Renal pelvis (tissue), 4 donors: ENCODE measurements around the gene RBPMS2. TPM values are rescaled to one million over a fixed set of nuclear protein-coding genes. Genes with fewer than 3 reads are reported as not detected.

ENCODE experiments used
- DNase-seq: peaks from one replicate; pipeline ENCODE4 v3.0.0-alpha.2; 2013
- polyA plus RNA-seq, 3 donors: library from polyadenylated mRNA; unstranded; fragments of 120-200 nt; gene quantifications; one replicate each; pipeline ENCODE4 v1.2.1, GENCODE V29; 2013; ENCODE audit not compliant: insufficient read length in 3 of 3

Gene RBPMS2
- polyA plus RNA-seq, 3 donors: 11.1 to 13.8 (median 13.2) TPM

DNA sequence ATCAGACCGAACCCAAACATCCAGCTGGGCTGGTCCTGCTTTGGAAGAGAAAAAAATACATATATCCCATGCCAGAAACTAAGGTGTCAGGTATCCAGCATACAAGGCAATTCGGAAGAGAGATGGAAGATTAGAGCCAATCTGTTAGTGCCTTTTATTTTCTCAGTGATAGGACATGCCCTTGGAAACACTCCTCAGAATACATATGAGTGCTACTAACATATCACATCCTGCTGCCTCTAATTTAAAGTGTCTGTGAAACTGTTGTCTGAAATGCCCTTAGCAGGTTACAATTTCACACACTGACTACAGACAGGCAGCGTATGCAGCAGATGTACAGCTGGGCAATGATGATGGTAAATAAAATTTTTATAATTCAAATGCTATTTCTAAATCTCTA is 78.9 kb downstream of the RBPMS2 start:
- no peak for DNase-seq

DNA sequence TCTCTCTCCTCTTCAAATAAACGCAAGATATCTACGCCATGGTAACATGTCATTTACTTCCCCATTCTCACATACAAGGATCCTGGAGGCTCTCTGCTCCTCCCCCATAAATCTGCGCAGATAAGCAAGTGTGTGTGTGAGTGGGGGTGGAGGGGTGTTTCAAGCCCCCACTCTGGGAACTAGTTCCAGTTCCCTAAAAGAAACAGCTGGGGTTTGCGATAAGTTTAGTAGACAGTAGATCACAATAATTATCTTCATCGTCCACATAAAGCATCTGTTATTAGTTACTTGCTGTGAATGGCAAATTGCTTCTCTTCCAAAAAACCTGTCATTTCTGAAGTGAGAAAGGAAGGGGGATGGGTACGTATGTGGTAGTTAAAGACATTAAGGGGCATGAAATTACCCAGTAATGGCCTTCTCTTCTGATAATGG is 79.8 kb downstream of the RBPMS2 start:
- DNase-seq: no peak

DNA sequence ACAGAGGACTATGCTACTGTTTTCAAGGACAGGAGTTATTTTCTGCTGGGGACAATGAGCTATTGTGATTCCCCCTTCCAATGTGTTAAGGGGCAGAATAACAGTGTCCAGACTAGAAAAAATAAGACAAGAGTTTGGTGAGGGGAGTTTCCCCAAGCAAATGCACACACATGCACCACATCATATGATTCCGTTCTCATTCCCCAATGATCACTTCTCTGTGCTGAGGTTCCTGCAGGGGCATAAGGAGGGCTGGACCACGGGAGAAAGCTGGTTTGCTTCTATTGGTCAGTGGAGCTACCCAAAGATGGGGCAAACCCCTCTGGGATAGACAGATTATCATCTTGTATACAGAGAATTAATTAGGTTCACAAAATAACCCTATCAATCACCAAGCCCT is 80.6 kb downstream of the RBPMS2 start:
- DNase-seq: no peak

DNA sequence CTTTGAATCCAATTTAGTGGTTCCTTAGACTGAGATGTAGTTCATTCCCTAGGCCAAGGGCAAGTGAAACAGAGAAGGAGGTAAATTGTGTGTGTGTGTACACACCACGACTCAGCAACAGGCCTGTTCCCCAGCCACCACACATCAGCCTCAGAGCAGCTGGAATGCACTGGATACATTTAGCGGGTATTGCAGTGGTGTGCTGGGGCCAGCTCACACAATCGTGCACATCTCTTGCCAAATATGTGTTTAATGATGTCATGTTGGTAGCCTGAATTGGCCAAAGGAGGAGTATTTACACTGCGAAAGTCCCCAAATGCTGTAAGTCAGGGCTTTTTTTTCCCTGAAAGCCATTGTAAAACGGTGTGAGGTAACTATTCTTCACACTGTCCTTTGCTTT is 82.3 kb downstream of the RBPMS2 start:
- DNase-seq: no peak

DNA sequence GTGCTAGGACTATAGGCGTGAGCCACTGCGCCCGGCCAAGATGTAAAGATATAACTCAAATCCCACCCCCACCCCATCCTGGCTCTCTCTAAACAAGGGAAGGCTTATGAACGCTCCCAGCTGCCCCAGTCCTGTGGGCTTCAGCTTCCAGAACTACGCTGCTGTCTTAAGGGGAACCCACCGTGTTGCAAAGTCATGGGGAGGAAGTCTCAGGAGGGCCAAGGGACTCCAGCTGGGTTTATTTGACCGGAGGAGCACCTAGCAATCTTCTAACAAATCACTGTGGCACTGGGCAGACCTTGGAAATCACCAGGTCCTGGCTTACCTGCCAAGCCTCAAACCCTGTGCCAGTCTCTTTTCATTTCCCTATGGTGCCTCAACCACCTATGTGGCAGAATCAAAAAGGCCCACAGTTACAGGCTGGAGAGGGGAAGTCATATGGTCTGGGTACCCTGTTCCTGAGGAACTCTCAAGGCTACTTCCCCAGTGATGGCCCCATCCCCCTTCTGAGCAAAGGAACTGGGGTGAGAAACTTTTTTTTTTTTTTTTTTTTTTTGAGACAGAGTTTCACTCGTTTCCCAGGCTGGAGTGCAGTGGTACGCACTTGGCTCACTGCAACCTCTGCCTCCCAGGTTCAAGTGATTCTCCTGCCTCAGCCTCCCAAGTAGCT is 83.4 kb downstream of the RBPMS2 start:
- no peak for DNase-seq

DNA sequence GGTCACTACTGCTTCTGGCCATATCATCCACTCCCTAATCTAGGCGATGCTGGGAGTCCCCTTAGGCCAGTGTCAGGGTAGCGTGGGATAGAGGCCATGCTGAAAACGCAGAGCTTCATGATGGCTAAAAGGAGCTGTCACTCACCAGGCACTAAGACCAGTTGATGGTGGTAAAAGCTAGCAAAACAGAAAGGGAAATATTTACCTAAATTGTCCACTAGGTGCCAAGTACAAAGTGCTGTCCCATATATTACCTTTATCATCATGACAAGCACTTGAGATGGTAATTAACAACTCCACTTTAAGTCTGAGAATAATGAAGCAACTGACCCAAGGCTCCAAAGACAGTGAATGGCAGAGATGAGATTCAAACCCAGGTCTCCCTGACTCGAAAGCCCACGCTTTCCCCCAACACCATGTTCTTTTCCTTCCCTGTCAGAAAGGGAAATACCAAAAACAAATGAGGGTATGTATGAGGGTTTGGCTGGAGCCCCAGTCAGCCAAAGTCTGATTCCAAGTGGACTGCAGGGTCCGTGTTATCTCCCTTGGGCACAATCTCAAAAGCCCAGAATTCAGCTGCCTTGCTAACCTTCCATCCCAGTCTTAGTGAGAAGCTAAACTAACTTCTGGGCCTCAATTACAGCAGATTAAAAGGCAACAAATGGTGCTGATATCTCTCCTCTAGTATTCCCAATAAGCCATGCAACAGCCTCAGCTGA is 84.7 kb downstream of the RBPMS2 start:
- DNase-seq: no peak

DNA sequence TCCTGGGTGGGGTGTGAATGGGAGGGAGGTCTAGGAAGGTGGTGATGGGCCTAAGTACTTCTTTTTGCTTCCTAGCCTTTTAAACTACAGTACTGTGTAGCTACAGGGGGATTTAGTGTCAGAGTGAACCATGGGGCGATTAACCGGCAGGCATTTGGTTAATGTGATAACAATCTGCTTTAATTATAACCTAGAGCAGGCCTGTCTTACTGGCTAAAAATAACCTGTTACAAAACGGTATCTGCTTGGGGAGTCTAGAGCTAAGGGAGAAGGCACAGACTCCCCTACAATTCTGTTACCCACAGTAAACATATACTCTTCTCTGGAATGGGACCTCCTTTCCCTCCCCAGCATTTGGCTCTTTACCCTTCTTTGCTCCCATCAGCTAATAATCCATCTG is 85.4 kb downstream of the RBPMS2 start:
- no peak for DNase-seq

Other genes with a start within 250 kb of the RBPMS2 start
- gene PIF1, start 50.1 kb upstream of the RBPMS2 start, polyA plus RNA-seq: 10 to 100 TPM in 2 of 3 donors, 1 to 10 TPM in 1; 8.7 to 19.8 (median 16.3) TPM
- 10 to 100 TPM; 18.1 to 21.3 (median 18.3) TPM for gene PLEKHO2, start 66.3 kb upstream of the RBPMS2 start, polyA plus RNA-seq
- 1 to 10 TPM; 5.1 to 10.0 (median 7.8) TPM for gene ANKDD1A, start 136.3 kb upstream of the RBPMS2 start, polyA plus RNA-seq
- gene SPG21, start 214.3 kb upstream of the RBPMS2 start, polyA plus RNA-seq: 100 to 1,000 TPM; 103 to 115 (median 105) TPM